Neural progenitor cell (in vitro differentiated cells): ENCODE measurements around the gene MAP3K1. TPM values are rescaled to one million over a fixed set of nuclear protein-coding genes. Genes with fewer than 3 reads are reported as not detected.
A peak's percentile ranks its signal among the peaks of the same experiment; 100 is the strongest.

Experiments used
- DNase-seq: peaks from one replicate; pipeline ENCODE4 v3.0.0-alpha.2; 2016; ENCODE audit warnings: low spot score
- H2AFZ ChIP-seq: fragments of 200-600 bp; sonication (generic); replicated peaks from 2 replicates; pipeline ENCODE4 v1.6.1; 2016; ENCODE audit warnings: antibody characterized with exemption
- H3F3A ChIP-seq: fragments of 200-600 bp; sonication (generic); 2 replicates; pipeline ENCODE4 v1.6.1; 2016; ENCODE audit warnings: antibody characterized with exemption, low read depth
- H3K27ac ChIP-seq: fragments of 200-600 bp; sonication (generic); 2 replicates; pipeline ENCODE4 v1.5.1; 2016; ENCODE audit warnings: mild to moderate bottlenecking
- H3K27me3 ChIP-seq: fragments of 200-600 bp; sonication (generic); 2 replicates; pipeline ENCODE4 v1.6.1; 2016; ENCODE audit warnings: mild to moderate bottlenecking, moderate library complexity
- H3K36me3 ChIP-seq: fragments of 200-600 bp; sonication (generic); 2 replicates; pipeline ENCODE4 v1.5.1; 2016
- H3K4me1 ChIP-seq: fragments of 200-600 bp; sonication (generic); 2 replicates; pipeline ENCODE4 v1.6.1; 2016; ENCODE audit warnings: mixed run types
- H3K4me2 ChIP-seq: fragments of 200-600 bp; sonication (generic); 2 replicates; pipeline ENCODE4 v1.6.1; 2016
- H3K4me3 ChIP-seq: fragments of 200-600 bp; sonication (generic); 2 replicates; pipeline ENCODE4 v1.5.1; 2016
- H3K79me2 ChIP-seq: fragments of 200-600 bp; sonication (generic); 2 replicates; pipeline ENCODE4 v1.6.1; 2016; ENCODE audit warnings: low read depth
- H3K9ac ChIP-seq: fragments of 200-600 bp; sonication (generic); 2 replicates; pipeline ENCODE4 v1.6.1; 2016
- H3K9me3 ChIP-seq: fragments of 200-600 bp; sonication (generic); 2 replicates; pipeline ENCODE4 v1.5.1; 2016; ENCODE audit warnings: low read depth
- H4K20me1 ChIP-seq: fragments of 200-600 bp; sonication (generic); 2 replicates; pipeline ENCODE4 v1.6.1; 2016; ENCODE audit warnings: low read depth
- H3K27ac Mint-ChIP-seq: 3 replicates; pipeline ENCODE4 v1.8.0; 2021; ENCODE audit warnings: mixed read lengths
- H3K27me3 Mint-ChIP-seq: 2 replicates; pipeline ENCODE4 v1.8.0; 2022; ENCODE audit warnings: low read depth, mild to moderate bottlenecking, inconsistent platforms, moderate library complexity, mixed read lengths; ENCODE audit not compliant: insufficient read depth
- H3K36me3 Mint-ChIP-seq: 3 replicates; pipeline ENCODE4 v1.8.0; 2021; ENCODE audit warnings: mixed read lengths
- H3K4me1 Mint-ChIP-seq: 3 replicates; pipeline ENCODE4 v1.8.0; 2021; ENCODE audit warnings: mixed read lengths
- H3K4me3 Mint-ChIP-seq: 3 replicates; pipeline ENCODE4 v1.8.0; 2021; ENCODE audit warnings: mild to moderate bottlenecking, moderate library complexity, mixed read lengths
- H3K9me3 Mint-ChIP-seq: 3 replicates; pipeline ENCODE4 v1.8.0; 2020; ENCODE audit warnings: mixed read lengths
- CTCF ChIP-seq: fragments of 200-600 bp; sonication (generic); IDR thresholded peaks from 2 replicates; pipeline ENCODE4 v1.5.1; 2017; ENCODE audit warnings: antibody characterized with exemption, mild to moderate bottlenecking
- EZH2 ChIP-seq: fragments of 200-600 bp; sonication (generic); IDR thresholded peaks from 2 replicates; pipeline ENCODE4 v1.6.1; 2017; ENCODE audit warnings: antibody characterized with exemption, mild to moderate bottlenecking, moderate library complexity
- EZH2phosphoT487 ChIP-seq: fragments of 200-600 bp; sonication (generic); IDR thresholded peaks from 2 replicates; pipeline ENCODE4 v1.6.1; 2017; ENCODE audit warnings: antibody characterized with exemption
- total RNA-seq: library from RNA; depleted of rRNA; stranded (reverse); fragments of >200 nt; gene quantifications from 2 replicates; pipeline ENCODE4 v1.2.3, GENCODE V29; 2015; ENCODE audit warnings: low replicate concordance

MAP3K1 gene
- total RNA-seq, 1 donor from 2014 or later: 22.2 TPM

- Histone ChIP-seq H3K79me2 (no peaks in the 10 kb centered on the region), H3K27ac (no peak overlapping the region), H3K4me1 (no peaks in the 10 kb centered on the region), H3K27me3 (no peaks in the 10 kb centered on the region), H4K20me1 (no peaks in the 10 kb centered on the region), H3F3A (no peaks in the 10 kb centered on the region), H3K4me3 (no peak overlapping the region), H2AFZ (no peak overlapping the region), H3K36me3 (no peaks in the 10 kb centered on the region), H3K4me2 (no peak overlapping the region), H3K9me3 (no peaks in the 10 kb centered on the region), H3K9ac (no peak overlapping the region)
- TF ChIP-seq CTCF: no peak
- no peak for TF ChIP-seq EZH2phosphoT487
- TF ChIP-seq EZH2: no peak
- peaks cover 3% of the 10 kb centered on the region for H3K27me3 Mint-ChIP-seq
- no peak for DNase-seq
- no peaks in the 10 kb centered on the region for H3K4me1 Mint-ChIP-seq
- no peaks in the 10 kb centered on the region for H3K9me3 Mint-ChIP-seq
- H3K4me3 Mint-ChIP-seq: no peak overlapping the region
- no peaks in the 10 kb centered on the region for H3K36me3 Mint-ChIP-seq
- H3K27ac Mint-ChIP-seq: no peak overlapping the region
Observed at GRCh38 chr5:56800186-56800585, 15.2 kb upstream of the MAP3K1 start.

GRCh38 chr5:56801256-56801655 is 14.1 kb upstream of the MAP3K1 start:
- Mint-ChIP-seq H3K27ac (no peak overlapping the region), H3K36me3 (no peaks in the 10 kb centered on the region), H3K4me3 (no peak overlapping the region), H3K9me3 (no peaks in the 10 kb centered on the region), H3K27me3 (peaks cover 3% of the 10 kb centered on the region), H3K4me1 (no peaks in the 10 kb centered on the region)
- Histone ChIP-seq H3K27me3 (no peaks in the 10 kb centered on the region), H3F3A (no peaks in the 10 kb centered on the region), H3K27ac (no peak overlapping the region), H2AFZ (no peak overlapping the region), H3K79me2 (no peaks in the 10 kb centered on the region), H3K36me3 (no peaks in the 10 kb centered on the region), H3K9me3 (no peaks in the 10 kb centered on the region), H3K9ac (no peak overlapping the region), H3K4me3 (no peak overlapping the region), H3K4me2 (no peak overlapping the region), H4K20me1 (no peaks in the 10 kb centered on the region), H3K4me1 (no peaks in the 10 kb centered on the region)
- TF ChIP-seq EZH2: no peak
- TF ChIP-seq EZH2phosphoT487: no peak
- DNase-seq: no peak

- H3K79me2 ChIP-seq: no peaks in the 10 kb centered on the region
Observed at GRCh38 chr5:56802205-56802604, 13.1 kb upstream of the MAP3K1 start.

More at GRCh38 chr5:56802205-56802604, 13.1 kb upstream of the MAP3K1 start:
- H3K9ac ChIP-seq: no peak overlapping the region
- H3K4me1 Mint-ChIP-seq: no peaks in the 10 kb centered on the region
- H4K20me1 ChIP-seq: no peaks in the 10 kb centered on the region
- no peaks in the 10 kb centered on the region for H3K36me3 Mint-ChIP-seq
- no peaks in the 10 kb centered on the region for H3F3A ChIP-seq
- peak overlapping the region; percentile 10 for H2AFZ ChIP-seq
- no peaks in the 10 kb centered on the region for H3K36me3 ChIP-seq
- H3K27ac ChIP-seq: no peak overlapping the region
- no peak overlapping the region for H3K4me3 Mint-ChIP-seq
- H3K27me3 Mint-ChIP-seq: peaks cover 3% of the 10 kb centered on the region
- H3K4me2 ChIP-seq: no peak overlapping the region
- TF ChIP-seq EZH2: no peak
- TF ChIP-seq CTCF: no peak
- no peak for TF ChIP-seq EZH2phosphoT487
- no peaks in the 10 kb centered on the region for H3K9me3 Mint-ChIP-seq
- no peaks in the 10 kb centered on the region for H3K4me1 ChIP-seq
- peak; percentile 12 for DNase-seq
- H3K27me3 ChIP-seq: no peaks in the 10 kb centered on the region
- H3K27ac Mint-ChIP-seq: no peak overlapping the region
- no peaks in the 10 kb centered on the region for H3K9me3 ChIP-seq
- no peak overlapping the region for H3K4me3 ChIP-seq
